Activated CD4-positive, alpha-beta T cell treated with anti-CD3 and anti-CD28 coated beads for 24 hours (primary cell): ENCODE measurements around the gene MCUR1.
"Not testable (repeated sequence)": the region's sequence is repeated elsewhere in the genome, so short reads cannot be mapped to it uniquely, and the experiment has no call there.

Experiments used
- DNase-seq, 2 donors: peaks; one replicate each; pipeline ENCODE4 v3.0.0-alpha.2; 2020; ENCODE audit warnings: low read depth in 2 of 2

The MCUR1 gene, protein sequence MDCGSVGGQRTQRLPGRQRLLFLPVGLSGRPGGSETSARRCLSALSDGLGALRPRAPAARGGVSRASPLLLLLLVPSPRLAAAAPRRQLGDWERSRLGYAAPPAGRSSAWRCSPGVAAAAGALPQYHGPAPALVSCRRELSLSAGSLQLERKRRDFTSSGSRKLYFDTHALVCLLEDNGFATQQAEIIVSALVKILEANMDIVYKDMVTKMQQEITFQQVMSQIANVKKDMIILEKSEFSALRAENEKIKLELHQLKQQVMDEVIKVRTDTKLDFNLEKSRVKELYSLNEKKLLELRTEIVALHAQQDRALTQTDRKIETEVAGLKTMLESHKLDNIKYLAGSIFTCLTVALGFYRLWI

DNA sequence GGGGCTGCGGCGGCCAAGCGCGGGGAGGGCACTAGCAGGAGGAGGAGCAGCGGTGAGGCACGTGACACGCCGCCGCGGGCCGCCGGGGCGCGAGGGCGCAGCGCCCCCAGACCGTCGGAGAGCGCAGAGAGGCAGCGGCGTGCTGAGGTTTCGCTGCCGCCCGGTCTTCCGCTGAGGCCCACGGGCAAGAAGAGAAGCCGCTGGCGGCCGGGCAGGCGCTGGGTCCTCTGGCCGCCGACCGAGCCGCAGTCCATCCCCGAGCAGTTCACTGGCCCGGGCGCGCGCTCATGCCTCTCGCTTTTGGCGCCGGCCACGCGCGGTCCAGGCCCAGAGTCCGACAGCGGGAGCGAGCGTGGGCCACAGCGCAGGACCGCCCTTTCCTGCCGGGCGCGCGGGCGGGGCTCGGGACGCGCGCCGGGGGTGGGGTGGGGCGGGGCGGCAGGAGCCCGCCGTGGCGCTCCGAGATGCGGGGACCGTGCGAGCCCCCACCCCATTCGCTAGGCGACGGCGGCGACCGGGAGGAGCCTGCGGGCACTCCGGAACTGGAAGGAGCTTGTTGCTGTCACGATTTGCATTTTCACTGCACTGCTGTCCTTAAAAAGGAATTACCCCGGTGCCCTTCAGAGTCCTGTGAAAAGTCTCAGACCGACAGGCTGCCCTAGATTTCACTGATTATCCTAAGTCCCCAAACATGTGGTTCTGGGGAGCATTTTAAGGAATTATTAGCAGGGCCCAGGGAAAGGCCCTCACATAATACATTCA lies at the start of gene MCUR1:
MCUR1 (minus strand) TSS at position 382 of the 762 bp plus-strand sequence; CDS start at position 254, 128 bp downstream.
- DNase-seq: peak; percentile 57 to 73

DNA sequence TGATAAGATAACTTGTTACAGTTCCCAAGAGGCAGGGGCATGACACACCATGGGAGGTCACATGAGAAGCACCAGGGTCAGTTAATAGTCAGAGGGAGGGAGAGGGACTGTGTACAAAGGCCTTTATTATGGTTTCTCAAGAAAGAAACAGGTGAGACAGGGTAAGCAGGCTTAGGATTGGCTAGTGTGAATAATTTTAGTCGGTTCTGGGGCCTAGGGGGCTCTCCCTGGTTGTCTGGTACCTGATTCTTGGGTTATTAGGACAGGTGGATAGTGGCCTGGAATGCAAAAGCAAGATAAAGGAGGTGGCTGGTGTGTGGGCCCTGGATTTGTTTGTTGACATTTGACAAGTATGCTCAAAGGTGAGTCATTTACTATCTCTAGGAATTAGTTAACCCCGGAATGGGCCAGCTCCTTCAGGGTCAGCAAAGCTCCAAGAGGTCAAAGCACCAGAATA lies 49.4 kb upstream of the MCUR1 start:
- DNase-seq: no peak

DNA sequence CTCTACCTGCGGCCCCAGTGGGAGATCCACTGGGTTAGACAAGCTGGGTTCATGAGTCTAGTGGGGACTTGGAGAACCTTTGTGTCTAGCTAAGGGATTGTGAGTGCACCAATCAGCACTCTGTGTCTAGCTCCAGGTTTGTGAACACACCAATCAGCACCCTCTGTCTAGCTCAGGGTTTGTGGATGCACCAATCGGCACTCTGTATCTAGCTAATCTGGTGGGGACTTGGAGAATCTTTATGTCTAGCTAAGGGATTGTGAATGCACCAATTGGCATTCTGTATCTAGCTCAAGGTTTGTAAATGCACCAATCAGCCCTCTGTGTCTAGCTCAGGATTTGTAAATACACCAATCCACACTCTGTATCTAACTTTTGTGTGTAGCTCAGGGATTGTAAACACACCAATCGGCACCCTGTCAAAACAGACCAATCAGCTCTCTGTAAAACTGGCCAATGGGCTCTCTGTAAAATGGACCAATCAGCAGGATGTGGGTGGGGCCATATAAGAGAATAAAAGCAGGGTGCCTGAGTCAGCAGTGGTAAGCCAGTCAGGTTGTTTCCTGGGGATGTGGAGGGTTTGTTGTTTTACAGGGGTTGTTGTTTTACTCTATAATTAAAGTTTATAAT lies 46.3 kb upstream of the MCUR1 start:
- not testable (repeated sequence) for DNase-seq

DNA sequence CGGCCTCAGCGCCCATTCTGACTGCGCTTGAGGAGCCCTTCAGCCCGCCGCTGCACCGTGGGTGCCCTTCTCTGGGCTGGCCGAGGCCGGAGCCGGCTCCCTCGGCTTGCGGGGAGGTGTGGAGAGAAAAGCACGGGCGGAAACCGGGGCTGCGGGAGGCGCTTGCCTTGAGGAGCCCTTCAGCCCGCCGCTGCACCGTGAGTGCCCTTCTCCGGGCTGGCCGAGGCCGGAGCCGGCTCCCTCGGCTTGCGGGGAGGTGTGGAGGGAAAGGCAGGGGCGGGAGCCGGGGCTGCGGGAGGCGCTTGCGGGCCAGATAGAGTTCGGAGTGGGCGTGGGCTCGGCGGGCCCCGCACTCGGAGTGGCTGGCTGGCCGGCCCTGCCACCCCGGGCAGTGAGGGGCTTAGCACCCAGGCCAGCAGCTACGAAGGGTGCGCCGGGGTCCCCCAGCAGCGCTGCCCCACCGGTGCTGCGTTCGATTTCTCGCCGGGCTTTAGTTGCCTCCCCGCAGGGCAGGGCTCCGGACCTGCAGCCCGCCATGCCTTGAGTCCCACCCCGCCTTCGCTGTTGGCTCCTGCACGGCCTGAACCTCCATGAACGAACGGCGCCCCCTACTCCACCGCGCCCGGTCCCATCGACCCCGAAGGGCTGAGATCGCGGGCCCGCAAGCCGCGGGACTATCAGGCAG lies 45.7 kb upstream of the MCUR1 start:
- DNase-seq: no peak

DNA sequence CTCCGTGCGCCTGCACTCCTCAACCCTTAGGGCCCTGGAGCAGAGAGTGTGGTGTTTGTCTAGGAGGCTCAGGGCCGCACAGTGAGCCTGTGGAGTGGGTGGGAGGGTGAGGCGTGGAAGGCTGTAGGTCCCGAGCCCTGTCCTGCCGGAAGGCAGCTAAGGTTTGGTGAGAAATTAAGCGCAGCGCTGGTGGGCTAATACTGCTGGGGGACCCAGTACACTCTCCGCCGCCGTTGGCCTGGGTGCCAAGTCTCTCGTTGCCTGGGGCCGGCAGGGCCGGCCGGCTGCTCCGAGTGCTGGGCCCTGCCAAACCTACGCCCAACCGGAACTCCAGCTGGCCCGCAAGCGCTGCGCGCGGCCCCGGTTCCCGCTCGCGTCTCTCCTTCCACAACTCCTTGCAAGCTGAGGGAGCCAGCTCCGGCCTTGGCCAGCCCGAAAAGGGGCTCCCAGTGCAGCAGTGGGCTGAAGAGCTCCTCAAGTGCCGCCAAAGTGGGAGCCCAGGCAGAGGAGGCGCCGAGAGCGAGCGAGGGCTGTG lies 40.4 kb upstream of the MCUR1 start:
- no peak for DNase-seq

DNA sequence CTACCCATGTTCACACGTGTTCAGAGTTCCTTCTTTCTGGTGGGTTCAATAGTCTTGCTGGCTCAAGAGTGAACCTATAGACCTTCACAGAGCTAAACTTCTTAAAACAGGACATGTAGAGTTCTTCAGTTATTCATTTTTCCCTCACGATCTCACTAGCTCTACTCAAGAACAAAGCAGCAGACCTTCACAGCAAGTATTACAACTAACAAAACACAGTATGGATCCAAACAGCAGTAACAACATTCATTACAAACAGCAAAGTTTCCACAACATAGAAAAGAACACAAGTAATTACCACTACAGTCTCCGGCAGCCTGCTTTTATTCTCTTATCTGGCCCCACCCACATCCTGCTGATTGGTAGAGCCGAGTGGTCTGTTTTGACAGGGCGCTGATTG lies 39.5 kb upstream of the MCUR1 start:
- DNase-seq: no peak

DNA sequence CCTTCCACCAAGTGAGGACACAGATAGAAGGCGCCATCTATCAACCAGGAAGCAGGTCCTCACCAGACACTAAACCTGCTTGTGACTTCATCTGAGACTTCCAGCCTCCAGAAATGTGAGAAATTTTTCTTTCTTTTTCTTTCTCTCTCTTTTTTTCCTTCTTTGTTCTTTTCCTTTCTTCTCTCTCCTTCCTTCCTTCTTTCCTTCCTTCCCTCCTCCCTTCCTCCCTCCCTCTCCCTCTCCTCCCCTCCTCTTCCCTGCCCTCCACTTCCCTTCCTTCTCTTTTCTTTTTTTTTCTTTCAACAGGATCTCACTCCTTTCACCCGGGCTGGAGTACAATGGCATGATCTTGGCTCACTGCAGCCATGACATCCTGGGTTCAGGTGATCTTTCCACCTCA lies 37.4 kb upstream of the MCUR1 start:
- DNase-seq: no peak

DNA sequence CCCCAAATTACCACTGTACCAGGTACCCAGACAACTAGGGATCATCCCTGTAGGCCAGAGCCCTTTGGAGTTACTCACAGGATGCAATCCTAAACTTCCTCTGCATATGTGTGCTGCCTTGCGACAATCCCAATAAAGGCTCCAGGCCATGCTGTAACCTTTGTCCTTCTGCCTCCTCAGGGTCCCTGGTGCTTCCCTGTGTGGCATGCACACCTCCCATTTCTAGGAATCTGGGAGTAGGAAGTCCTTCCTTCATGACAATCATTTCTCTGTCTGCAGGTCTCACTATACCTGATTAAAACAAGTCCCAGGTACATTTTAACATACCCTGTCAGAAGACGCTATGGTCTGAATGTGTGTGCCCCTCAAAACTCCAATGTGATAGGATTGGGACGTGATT lies 37.0 kb upstream of the MCUR1 start:
- no peak for DNase-seq

DNA sequence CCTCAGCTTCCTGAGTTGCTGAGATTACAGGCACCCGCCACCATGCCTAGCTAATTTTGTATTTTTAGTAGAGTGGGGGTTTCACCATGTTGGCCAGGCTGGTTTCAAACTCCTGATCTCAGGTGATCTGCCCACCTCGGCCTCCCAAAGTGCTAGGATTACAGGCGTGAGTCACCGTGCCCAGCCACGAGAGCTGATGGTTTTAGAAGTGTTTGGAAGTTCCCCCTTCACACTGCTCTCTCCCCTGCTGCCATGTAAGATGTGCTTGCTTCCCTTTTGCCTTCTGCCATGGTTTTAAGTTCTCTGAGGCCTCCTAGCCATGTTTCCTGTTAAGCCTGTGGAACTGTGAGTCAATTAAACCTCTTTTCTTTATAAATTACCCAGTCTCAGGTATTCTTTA lies 36.3 kb upstream of the MCUR1 start:
- DNase-seq: not testable (repeated sequence)

DNA sequence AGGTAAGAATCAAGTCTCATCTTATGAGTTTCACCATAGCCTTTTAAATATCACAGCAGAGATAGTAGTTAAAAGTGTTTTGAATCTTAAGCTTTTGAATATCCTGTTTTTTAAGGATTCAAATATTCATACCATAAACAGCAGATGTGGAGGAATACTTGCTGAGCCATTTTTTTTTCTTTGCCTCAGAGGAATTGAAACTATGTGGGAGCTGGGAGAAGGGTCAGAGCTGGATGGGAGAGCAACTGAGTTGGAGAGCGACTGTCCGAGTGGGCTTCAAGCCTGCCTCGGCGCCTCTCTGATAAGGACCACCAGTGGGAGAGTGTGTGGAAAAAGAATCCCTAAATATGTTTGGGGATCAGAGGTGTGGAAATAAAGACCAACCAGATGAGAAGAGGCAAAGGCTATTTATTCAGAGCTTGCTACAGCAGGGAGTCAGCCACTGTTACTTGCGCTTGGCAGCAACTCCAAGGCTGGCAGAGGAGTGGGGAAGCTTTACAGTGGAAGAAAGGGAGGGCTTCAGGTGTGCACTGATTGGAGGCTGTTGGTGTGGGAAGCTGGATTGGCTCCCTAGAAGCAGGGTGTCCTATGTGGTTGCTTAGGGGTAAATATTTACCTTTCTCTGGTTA lies 34.3 kb upstream of the MCUR1 start:
- no peak for DNase-seq

DNA sequence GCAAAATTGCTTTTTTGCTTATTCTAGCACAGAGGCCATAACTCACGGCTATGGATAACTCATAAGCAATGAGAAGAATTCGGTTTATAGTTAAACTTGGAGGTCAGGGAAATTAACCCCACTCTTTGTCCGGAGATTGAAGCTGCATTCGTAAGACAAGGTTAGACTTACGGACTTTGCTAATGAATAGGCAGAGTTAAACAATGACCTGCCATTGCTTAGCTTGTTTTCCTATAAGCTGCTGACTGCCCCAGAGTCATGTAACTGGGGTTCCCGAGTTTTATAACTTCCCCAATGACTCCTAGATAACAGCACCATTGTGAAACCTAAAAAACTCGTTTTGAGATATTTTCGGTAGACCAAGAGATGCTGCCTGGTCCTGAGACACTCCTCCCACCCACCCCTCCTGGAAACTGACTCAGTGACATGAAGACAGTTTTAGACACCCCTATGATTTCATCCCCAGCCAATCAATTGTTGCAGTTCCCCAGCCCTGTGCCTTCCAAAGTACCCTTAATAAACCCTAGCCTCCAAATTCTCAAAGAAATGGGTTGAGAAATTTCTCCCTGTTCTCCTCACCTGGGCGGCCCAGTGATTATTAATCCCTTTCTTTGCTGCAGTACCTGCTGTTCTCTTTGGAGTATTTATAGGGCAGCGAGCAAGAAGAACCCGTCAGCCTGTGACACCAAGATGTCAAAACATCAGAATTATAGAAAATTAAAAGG lies 33.1 kb upstream of the MCUR1 start:
- no peak for DNase-seq

DNA sequence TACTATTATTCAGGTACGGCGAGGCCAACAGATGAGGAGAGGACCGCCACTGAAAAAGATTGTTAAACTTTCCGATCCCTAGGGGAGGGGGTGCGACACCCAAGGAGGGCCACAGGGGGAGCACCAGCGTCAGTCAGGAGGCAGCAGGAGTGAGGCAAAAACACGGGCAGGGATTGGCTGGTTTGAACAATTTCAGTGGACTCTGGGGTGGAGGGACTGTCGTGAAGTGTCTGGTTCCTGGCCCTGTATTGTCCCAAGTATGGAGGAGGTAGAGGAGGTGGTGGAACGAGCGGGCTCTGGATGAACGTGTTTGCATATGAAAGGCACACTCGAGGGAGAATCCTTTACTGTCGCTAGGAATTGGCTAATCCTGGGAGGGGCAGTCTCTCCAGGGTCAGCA lies 32.5 kb upstream of the MCUR1 start:
- no peak for DNase-seq

DNA sequence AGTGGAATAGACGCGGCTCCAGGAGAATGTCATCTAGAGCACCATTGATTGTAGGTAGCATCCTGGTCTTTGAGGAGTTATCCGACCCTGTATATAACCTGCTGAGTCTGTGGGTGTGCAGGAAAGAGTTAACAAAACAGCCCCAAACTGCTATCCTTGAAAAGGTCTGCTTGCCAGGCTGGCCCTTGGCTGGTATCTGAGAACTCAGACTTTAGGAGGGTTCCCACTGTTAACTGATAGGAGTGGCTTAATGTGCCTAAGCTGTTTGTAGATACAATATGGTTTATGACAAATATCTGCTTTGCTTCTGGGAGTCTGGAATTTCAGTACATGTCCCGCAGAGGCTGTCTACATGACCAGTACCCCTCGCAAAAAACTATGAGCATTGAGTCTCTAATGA lies 27.6 kb upstream of the MCUR1 start:
- DNase-seq: no peak

DNA sequence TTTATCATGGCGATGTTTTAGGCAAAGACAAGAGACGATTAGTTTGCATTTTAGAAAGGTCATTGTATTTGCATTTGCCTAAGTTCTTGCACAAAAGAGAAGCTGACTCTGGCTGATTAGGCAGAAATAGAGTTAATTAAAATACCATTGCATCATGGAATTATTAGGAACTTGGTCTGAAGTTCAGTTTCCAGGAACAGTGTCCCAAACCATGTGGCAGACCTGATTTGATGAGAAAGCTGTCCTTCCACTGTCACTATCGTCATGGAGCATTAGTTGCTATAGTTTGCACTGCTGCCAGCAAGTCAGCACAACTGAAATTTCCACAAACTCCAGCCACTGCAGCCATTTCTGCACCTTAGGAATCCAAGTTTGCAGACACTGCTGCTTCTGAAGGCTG lies 24.3 kb upstream of the MCUR1 start:
- DNase-seq: no peak

DNA sequence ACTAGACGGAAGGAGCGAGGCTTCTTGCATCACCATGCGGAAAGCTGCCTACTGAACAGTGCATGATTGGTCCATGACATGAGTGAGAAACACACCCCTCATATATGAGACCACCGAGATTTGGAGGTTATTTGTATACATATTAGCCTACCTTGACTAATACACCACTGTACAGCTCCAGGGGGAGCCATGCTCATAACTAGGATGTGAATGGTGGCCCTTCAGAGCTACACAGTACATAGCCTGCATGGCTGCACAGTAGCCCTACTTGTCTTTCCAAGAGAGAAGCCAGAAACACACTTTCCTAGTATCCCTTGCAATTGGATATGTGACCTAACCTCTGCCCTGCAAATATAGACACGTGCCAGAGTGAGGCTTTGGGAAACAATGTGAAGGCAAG lies 21.8 kb upstream of the MCUR1 start:
- no peak for DNase-seq

DNA sequence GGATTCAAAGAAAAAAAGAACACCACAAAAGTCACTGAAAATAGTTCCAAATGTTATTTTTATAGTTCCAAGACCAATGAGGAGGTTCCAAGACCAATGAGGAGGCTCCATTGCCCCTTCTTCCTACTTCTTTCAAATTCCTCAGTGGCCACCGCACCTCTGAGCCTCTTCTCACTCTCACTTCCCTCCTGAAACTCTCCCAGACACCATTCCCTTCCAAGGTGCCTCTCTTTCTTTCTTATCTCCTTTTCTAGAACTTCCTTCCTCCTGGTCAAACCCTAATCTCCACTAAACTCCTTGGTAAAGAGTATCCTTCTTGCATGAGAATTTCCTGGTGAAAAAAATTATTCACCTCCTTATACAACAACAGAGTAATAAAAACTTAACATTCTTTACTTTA lies 20.4 kb upstream of the MCUR1 start:
- no peak for DNase-seq

DNA sequence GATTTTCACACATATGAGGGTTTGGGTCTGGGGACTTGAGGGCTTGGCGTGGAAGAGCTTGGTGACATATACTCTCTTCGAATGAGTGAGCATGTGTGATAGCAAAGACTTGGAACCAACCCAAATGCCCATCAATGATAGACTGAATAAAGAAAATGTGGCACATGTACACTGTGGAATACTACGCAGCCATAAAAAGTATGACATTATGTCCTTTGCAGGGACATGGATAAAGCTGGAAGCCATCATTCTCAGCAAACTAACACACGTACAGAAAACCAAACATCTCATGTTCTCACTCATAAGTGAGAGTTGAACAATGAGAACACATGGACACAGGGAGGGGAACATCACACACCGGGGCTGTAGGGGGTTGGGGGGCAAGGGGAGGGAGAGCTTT lies 19.7 kb upstream of the MCUR1 start:
- DNase-seq: not testable (repeated sequence)

DNA sequence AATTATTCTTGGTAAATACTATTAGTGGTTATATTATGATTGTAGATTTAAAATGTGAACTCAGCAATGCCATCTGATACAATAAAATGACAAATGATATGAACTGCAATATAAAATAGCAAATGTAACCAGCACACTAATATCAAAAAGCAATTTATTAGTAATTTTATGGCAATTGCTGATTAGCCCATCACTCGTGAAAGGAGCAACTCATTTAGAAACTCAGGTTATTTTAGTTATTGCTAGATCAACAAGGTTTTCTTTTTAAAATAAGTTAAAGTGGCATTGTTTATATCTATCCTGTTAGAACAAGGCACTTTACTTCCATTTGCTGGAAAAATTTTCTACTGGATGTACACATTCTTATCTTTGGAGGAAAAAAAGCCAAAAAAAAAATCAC lies 18.4 kb upstream of the MCUR1 start:
- DNase-seq: no peak

DNA sequence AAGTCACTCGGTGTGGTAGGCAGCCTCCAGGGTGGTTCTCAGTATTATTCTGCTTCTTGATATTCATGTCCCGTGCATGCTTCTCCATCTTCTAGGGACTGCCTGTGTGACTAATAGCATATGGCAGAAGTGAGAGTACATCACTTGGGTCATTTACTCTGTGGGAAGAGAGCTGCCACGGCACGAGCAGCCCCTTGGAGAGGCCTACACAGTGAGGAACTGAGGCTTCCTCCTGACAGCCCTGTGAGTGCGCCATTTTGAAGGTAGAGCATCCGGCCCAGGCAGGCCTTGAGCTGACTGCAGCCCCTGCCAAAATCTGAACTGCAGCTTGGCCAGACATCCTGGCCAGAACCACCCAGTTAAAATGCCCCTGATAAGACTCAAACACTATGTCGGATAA lies 17.3 kb upstream of the MCUR1 start:
- DNase-seq: no peak

DNA sequence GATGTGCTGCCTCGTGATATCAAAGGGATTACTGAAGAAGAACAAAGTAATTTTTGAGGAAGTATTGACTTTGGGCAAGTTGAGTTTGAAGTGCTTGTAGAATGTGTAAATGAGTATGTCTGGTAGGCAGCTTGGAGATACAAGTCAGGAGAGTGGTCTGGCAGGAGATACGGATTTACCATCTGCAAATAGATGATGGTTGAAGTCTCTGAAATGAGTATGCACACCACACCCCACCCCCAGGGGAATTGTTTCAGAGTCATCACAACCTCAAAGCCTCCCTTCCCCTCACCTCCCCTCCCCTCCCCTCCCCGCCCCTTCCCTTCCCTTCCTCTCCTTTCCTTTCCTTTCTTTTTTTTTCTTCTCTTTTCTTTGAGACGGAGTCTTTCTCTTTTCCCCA lies 16.4 kb upstream of the MCUR1 start:
- DNase-seq: no peak

DNA sequence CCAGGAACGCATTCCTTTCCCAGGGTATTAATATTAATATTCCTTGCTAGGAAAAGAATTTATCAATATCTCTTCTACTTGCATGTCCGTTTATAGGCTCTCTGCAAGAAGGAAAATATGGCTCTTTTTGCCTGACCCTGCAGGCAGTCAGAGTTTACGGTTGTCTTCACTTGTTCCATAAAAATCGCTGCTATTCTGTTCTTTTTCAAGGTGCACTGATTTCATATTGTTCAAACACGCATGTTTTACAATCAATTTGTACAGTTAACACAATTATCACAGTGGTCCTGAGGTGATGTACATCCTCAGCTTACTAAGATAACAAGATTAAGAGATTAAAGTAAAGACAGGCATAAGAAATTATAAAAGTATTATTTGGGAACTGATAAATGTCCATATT lies 15.1 kb upstream of the MCUR1 start:
- not testable (repeated sequence) for DNase-seq
